Measurements from ENCODE around the gene NRTN. TPM values are rescaled to one million over a fixed set of nuclear protein-coding genes. Genes with fewer than 3 reads are reported as not detected.

Gene NRTN
- total and polyA plus RNA-seq, 2 experiments from 2014 or later, result 4.0 to 5.5 TPM

DNA sequence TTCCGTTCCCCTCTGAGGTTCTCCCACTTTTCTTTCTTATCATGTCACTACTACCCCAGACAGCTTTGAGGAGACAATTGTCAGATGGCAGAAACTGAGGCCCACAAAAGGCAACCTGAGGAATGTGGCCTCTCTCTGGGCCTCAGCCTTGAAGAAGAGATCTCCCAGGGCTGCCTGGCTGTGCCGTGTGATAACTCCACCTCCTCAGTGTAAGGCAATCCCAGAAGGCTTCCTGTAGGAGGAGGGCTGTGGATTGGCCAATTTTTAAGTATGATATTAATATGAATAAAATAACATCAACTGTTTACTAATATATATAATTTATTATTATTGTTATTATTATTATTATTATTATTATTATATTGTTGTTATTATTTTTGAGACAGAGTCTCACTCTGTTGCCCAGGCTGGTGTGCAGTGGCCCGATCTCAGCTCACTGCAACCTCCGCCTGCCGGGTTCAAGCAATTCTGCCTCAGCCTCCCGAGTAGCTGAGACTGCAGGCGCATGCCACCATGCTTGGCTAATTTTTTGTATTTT lies 9.4 kb upstream of the NRTN start:
- DNase-seq (ENCODE audit: low spot score) (no peak), ATAC-seq (no peak)
- H3K36me3 Mint-ChIP-seq (ENCODE audit: low read depth), result peaks cover under 1% of the 10 kb centered on the region
- Histone ChIP-seq H3K9me2 (ENCODE audit: insufficient read depth) (no peaks in the 10 kb centered on the region), H3F3A (replicated peaks; ENCODE audit: low read depth) (no peaks in the 10 kb centered on the region), H3K36me3 (ENCODE audit: insufficient read depth) (no peaks in the 10 kb centered on the region), H4K20me1 (replicated peaks; ENCODE audit: insufficient read depth) (no peaks in the 10 kb centered on the region), H2AFZ (no peak overlapping the region), H3K27ac (ENCODE audit: low read depth) (no peak overlapping the region), H3K4me2 (no peak overlapping the region), H3K4me3 (no peak overlapping the region), H3K4me1 (ENCODE audit: insufficient read depth) (no peaks in the 10 kb centered on the region), H3K27me3 (ENCODE audit: insufficient read depth) (no peaks in the 10 kb centered on the region), H3K79me2 (replicated peaks; ENCODE audit: insufficient read depth) (no peaks in the 10 kb centered on the region)
- no peak for TF ChIP-seq EZH2 (IDR thresholded peaks at IDR 0.05; ENCODE audit: low read depth, unreplicated experiment)
- TF ChIP-seq, protein P1, sequence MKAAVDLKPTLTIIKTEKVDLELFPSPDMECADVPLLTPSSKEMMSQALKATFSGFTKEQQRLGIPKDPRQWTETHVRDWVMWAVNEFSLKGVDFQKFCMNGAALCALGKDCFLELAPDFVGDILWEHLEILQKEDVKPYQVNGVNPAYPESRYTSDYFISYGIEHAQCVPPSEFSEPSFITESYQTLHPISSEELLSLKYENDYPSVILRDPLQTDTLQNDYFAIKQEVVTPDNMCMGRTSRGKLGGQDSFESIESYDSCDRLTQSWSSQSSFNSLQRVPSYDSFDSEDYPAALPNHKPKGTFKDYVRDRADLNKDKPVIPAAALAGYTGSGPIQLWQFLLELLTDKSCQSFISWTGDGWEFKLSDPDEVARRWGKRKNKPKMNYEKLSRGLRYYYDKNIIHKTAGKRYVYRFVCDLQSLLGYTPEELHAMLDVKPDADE (IDR thresholded peaks at IDR 0.05), result no peak
- TF ChIP-seq EZH2phosphoT487 (IDR thresholded peaks at IDR 0.05; ENCODE audit: unreplicated experiment), result no peak
- TF ChIP-seq JUNB (IDR thresholded peaks at IDR 0.05; ENCODE audit: unreplicated experiment), result no peak
- TF ChIP-seq, protein P2, sequence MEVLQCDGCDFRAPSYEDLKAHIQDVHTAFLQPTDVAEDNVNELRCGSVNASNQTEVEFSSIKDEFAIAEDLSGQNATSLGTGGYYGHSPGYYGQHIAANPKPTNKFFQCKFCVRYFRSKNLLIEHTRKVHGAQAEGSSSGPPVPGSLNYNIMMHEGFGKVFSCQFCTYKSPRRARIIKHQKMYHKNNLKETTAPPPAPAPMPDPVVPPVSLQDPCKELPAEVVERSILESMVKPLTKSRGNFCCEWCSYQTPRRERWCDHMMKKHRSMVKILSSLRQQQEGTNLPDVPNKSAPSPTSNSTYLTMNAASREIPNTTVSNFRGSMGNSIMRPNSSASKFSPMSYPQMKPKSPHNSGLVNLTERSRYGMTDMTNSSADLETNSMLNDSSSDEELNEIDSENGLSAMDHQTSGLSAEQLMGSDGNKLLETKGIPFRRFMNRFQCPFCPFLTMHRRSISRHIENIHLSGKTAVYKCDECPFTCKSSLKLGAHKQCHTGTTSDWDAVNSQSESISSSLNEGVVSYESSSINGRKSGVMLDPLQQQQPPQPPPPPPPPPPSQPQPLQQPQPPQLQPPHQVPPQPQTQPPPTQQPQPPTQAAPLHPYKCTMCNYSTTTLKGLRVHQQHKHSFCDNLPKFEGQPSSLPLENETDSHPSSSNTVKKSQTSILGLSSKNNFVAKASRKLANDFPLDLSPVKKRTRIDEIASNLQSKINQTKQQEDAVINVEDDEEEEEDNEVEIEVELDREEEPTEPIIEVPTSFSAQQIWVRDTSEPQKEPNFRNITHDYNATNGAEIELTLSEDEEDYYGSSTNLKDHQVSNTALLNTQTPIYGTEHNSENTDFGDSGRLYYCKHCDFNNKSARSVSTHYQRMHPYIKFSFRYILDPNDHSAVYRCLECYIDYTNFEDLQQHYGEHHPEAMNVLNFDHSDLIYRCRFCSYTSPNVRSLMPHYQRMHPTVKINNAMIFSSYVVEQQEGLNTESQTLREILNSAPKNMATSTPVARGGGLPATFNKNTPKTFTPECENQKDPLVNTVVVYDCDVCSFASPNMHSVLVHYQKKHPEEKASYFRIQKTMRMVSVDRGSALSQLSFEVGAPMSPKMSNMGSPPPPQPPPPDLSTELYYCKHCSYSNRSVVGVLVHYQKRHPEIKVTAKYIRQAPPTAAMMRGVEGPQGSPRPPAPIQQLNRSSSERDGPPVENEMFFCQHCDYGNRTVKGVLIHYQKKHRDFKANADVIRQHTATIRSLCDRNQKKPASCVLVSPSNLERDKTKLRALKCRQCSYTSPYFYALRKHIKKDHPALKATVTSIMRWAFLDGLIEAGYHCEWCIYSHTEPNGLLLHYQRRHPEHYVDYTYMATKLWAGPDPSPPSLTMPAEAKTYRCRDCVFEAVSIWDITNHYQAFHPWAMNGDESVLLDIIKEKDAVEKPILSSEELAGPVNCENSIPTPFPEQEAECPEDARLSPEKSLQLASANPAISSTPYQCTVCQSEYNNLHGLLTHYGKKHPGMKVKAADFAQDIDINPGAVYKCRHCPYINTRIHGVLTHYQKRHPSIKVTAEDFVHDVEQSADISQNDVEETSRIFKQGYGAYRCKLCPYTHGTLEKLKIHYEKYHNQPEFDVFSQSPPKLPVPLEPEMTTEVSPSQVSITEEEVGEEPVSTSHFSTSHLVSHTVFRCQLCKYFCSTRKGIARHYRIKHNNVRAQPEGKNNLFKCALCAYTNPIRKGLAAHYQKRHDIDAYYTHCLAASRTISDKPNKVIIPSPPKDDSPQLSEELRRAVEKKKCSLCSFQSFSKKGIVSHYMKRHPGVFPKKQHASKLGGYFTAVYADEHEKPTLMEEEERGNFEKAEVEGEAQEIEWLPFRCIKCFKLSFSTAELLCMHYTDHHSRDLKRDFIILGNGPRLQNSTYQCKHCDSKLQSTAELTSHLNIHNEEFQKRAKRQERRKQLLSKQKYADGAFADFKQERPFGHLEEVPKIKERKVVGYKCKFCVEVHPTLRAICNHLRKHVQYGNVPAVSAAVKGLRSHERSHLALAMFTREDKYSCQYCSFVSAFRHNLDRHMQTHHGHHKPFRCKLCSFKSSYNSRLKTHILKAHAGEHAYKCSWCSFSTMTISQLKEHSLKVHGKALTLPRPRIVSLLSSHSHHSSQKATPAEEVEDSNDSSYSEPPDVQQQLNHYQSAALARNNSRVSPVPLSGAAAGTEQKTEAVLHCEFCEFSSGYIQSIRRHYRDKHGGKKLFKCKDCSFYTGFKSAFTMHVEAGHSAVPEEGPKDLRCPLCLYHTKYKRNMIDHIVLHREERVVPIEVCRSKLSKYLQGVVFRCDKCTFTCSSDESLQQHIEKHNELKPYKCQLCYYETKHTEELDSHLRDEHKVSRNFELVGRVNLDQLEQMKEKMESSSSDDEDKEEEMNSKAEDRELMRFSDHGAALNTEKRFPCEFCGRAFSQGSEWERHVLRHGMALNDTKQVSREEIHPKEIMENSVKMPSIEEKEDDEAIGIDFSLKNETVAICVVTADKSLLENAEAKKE (CRISPR knock-in tag; IDR thresholded peaks at IDR 0.05), result no peak
- no peak for TF ChIP-seq POLR2AphosphoS5 (IDR thresholded peaks at IDR 0.05; ENCODE audit: low read depth)
- TF ChIP-seq NANOG (IDR thresholded peaks at IDR 0.05; ENCODE audit: borderline replicate concordance), result no peak
- TF ChIP-seq, protein P3, sequence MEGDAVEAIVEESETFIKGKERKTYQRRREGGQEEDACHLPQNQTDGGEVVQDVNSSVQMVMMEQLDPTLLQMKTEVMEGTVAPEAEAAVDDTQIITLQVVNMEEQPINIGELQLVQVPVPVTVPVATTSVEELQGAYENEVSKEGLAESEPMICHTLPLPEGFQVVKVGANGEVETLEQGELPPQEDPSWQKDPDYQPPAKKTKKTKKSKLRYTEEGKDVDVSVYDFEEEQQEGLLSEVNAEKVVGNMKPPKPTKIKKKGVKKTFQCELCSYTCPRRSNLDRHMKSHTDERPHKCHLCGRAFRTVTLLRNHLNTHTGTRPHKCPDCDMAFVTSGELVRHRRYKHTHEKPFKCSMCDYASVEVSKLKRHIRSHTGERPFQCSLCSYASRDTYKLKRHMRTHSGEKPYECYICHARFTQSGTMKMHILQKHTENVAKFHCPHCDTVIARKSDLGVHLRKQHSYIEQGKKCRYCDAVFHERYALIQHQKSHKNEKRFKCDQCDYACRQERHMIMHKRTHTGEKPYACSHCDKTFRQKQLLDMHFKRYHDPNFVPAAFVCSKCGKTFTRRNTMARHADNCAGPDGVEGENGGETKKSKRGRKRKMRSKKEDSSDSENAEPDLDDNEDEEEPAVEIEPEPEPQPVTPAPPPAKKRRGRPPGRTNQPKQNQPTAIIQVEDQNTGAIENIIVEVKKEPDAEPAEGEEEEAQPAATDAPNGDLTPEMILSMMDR (conservative IDR thresholded peaks at IDR 0.05; ENCODE audit: low read depth in 2 of 2), result no peak
- no peak for TF ChIP-seq CREB1 (CRISPR knock-in tag; IDR thresholded peaks at IDR 0.05; ENCODE audit: low read depth)
- TF ChIP-seq ZNF331 (CRISPR knock-in tag; IDR thresholded peaks at IDR 0.05; ENCODE audit: low read depth), result no peak
- no peak for TF ChIP-seq STAT1 (IDR thresholded peaks at IDR 0.05; ENCODE audit: unreplicated experiment)
- TF ChIP-seq, protein P4, sequence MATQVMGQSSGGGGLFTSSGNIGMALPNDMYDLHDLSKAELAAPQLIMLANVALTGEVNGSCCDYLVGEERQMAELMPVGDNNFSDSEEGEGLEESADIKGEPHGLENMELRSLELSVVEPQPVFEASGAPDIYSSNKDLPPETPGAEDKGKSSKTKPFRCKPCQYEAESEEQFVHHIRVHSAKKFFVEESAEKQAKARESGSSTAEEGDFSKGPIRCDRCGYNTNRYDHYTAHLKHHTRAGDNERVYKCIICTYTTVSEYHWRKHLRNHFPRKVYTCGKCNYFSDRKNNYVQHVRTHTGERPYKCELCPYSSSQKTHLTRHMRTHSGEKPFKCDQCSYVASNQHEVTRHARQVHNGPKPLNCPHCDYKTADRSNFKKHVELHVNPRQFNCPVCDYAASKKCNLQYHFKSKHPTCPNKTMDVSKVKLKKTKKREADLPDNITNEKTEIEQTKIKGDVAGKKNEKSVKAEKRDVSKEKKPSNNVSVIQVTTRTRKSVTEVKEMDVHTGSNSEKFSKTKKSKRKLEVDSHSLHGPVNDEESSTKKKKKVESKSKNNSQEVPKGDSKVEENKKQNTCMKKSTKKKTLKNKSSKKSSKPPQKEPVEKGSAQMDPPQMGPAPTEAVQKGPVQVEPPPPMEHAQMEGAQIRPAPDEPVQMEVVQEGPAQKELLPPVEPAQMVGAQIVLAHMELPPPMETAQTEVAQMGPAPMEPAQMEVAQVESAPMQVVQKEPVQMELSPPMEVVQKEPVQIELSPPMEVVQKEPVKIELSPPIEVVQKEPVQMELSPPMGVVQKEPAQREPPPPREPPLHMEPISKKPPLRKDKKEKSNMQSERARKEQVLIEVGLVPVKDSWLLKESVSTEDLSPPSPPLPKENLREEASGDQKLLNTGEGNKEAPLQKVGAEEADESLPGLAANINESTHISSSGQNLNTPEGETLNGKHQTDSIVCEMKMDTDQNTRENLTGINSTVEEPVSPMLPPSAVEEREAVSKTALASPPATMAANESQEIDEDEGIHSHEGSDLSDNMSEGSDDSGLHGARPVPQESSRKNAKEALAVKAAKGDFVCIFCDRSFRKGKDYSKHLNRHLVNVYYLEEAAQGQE (IDR thresholded peaks at IDR 0.05; ENCODE audit: unreplicated experiment), result no peak
- no peak for TF ChIP-seq ZNF114 (CRISPR knock-in tag; IDR thresholded peaks at IDR 0.05)
- no peak overlapping the region for H3K27ac Mint-ChIP-seq
- peaks cover 24% of the 10 kb centered on the region for H3K27me3 Mint-ChIP-seq (ENCODE audit: insufficient read depth, low read depth, poor library complexity)
- peaks cover under 1% of the 10 kb centered on the region; the same call in 2 of the 3 replicates for H3K4me1 Mint-ChIP-seq
- H3K4me3 Mint-ChIP-seq, result no peak overlapping the region
- H3K9me3 Mint-ChIP-seq, result no peaks in the 10 kb centered on the region; the same call in 2 of the 3 replicates
